GM12878 (cell line): ENCODE measurements around the gene JAML. TPM values are rescaled to one million over a fixed set of nuclear protein-coding genes. Genes with fewer than 3 reads are reported as not detected.

Source experiments
- ATAC-seq: fragments of 200-7000 bp; cut with Tn5 transposase; 3 replicates; pipeline ENCODE4 v1.9.1; 2020; ENCODE audit warnings: mild to moderate bottlenecking, moderate library complexity
- BruUV-seq: library from RNA; stranded (reverse); fragments of 400-500 nt; replicated peaks from 2 replicates; lab custom pipeline; 2021; lab: Mats Ljungman, UMichigan
- CTCF ChIA-PET: fragments of 300-600 bp; sonication (Branson Sonifier 250); formaldehyde crosslinking; extraction: SDS; loops from one replicate; lab custom pipeline; 2021; ENCODE audit warnings: inconsistent platforms; lab: Yijun Ruan, JAX
- POLR2A ChIA-PET: fragments of 350-600 bp; formaldehyde crosslinking; extraction: SDS; loops from one replicate; lab custom pipeline; 2021; ENCODE audit warnings: inconsistent platforms; lab: Charles Lee
- RAD21 ChIA-PET: fragments of 300-600 bp; sonication (Branson Sonifier 250); formaldehyde crosslinking; loops from one replicate; lab custom pipeline; 2023; ENCODE audit warnings: antibody characterized with exemption; ENCODE audit not compliant: unreplicated experiment; lab: Charles Lee
- SMC1A ChIA-PET: fragments of 300-600 bp; sonication (Branson Sonifier 250); formaldehyde crosslinking; loops from one replicate; lab custom pipeline; 2023; ENCODE audit not compliant: unreplicated experiment, uncharacterized antibody; lab: Charles Lee
- DNase-seq: peaks from one replicate; pipeline ENCODE4 v3.0.0-alpha.2; 2011; ENCODE audit warnings: low read depth, low spot score
- FAIRE-seq: peaks from 3 replicates; lab custom pipeline; 2011; peaks lifted over from hg19 to GRCh38; lab: Jason Lieb, UNC
- H2AFZ ChIP-seq: 2 replicates; pipeline ENCODE4 v1.6.0; 2011; ENCODE audit warnings: low read depth, low read length, control low read depth; ENCODE audit not compliant: control insufficient read depth
- H3K27ac ChIP-seq: 2 replicates; pipeline ENCODE4 v1.5.1; 2011; ENCODE audit warnings: control low read depth; ENCODE audit not compliant: control insufficient read depth, insufficient read depth
- H3K27me3 ChIP-seq, 2 experiments: replicated peaks in 1 of 2; 2 replicates each; pipeline versions ENCODE4 v1.6.0 to v1.6.1; 2011; ENCODE audit warnings: low read length in 1 of 2; ENCODE audit not compliant: control insufficient read depth in 2 of 2, insufficient read depth in 2 of 2
- H3K36me3 ChIP-seq, 2 experiments: 2 replicates each; pipeline ENCODE4 v1.5.1; 2011; ENCODE audit warnings: low read length in 1 of 2; ENCODE audit not compliant: control insufficient read depth in 2 of 2, insufficient read depth in 2 of 2
- H3K4me1 ChIP-seq: 2 replicates; pipeline ENCODE4 v1.6.1; 2011; ENCODE audit warnings: mild to moderate bottlenecking, low read length, moderate library complexity, mixed read lengths; ENCODE audit not compliant: control insufficient read depth, insufficient read depth
- H3K4me2 ChIP-seq: 2 replicates; pipeline ENCODE4 v1.6.0; 2011; ENCODE audit warnings: control low read depth; ENCODE audit not compliant: control insufficient read depth, insufficient read depth
- H3K4me3 ChIP-seq: fragments of 200-600 bp; sonication (generic); 2 replicates; pipeline ENCODE4 v1.5.1; 2016
- H3K79me2 ChIP-seq: 2 replicates; pipeline ENCODE4 v1.6.0; 2011; ENCODE audit warnings: low read length; ENCODE audit not compliant: control insufficient read depth, insufficient read depth
- H3K9ac ChIP-seq: 2 replicates; pipeline ENCODE4 v1.8.0; 2011; ENCODE audit warnings: low read length, control low read depth, mixed read lengths; ENCODE audit not compliant: control insufficient read depth, insufficient read depth
- H3K9me3 ChIP-seq: replicated peaks from 3 replicates; pipeline ENCODE4 v1.5.1; 2011; ENCODE audit warnings: mild to moderate bottlenecking, low read length; ENCODE audit not compliant: control insufficient read depth, insufficient read depth
- H4K20me1 ChIP-seq: 2 replicates; pipeline ENCODE4 v1.6.0; 2011; ENCODE audit not compliant: control insufficient read depth, insufficient read depth
- CBX5 ChIP-seq: sonication (generic); IDR thresholded peaks from 2 replicates; pipeline ENCODE4 v1.6.1; 2016; ENCODE audit warnings: low read depth, moderate library complexity, mild to moderate bottlenecking, inconsistent platforms
- CTCF ChIP-seq, 3 experiments: IDR thresholded peaks in 2 of 3; conservative IDR thresholded peaks in 1 of 3; 2 replicates each; pipeline ENCODE4 v1.5.1; 2011; ENCODE audit warnings: low read depth in 3 of 3, low read length in 3 of 3, mild to moderate bottlenecking in 3 of 3, control low read depth in 2 of 3, moderate library complexity in 2 of 3, inconsistent platforms in 1 of 3, mixed read lengths in 1 of 3; ENCODE audit not compliant: control insufficient read depth in 2 of 3, insufficient read depth in 1 of 3; ENCODE audit errors: extremely low read depth in 1 of 3
- HDGF ChIP-seq: fragments of 450-650 bp; IDR thresholded peaks from 2 replicates; pipeline ENCODE4 v1.6.1; 2016; ENCODE audit warnings: antibody characterized with exemption
- MEF2A ChIP-seq: IDR thresholded peaks from 2 replicates; pipeline ENCODE4 v1.6.1; 2011; ENCODE audit warnings: low read depth, mild to moderate bottlenecking, low read length, moderate library complexity; ENCODE audit not compliant: insufficient read depth
- NKRF ChIP-seq: fragments of 450-650 bp; conservative IDR thresholded peaks from 2 replicates; pipeline ENCODE4 v1.6.1; 2017; ENCODE audit warnings: mild to moderate bottlenecking, moderate library complexity
- SMAD5 ChIP-seq: IDR thresholded peaks from 2 replicates; pipeline ENCODE4 v1.6.1; 2016; ENCODE audit warnings: antibody characterized with exemption, low read depth
- SUZ12 ChIP-seq: fragments of 200-600 bp; sonication (generic); IDR thresholded peaks from one replicate; pipeline ENCODE4 v1.6.1; 2018; ENCODE audit warnings: antibody characterized with exemption, mild to moderate bottlenecking; ENCODE audit not compliant: unreplicated experiment
- YY1 ChIP-seq: IDR thresholded peaks from 2 replicates; pipeline ENCODE4 v1.6.1; 2011; ENCODE audit warnings: low read depth, mild to moderate bottlenecking, low read length
- ZBTB40 ChIP-seq: fragments of 450-650 bp; IDR thresholded peaks from 2 replicates; pipeline ENCODE4 v1.6.1; 2016; ENCODE audit warnings: mild to moderate bottlenecking, moderate library complexity, borderline replicate concordance
- ZNF207 ChIP-seq: fragments of 450-650 bp; IDR thresholded peaks from 2 replicates; pipeline ENCODE4 v1.6.1; 2014; ENCODE audit warnings: antibody characterized with exemption, mild to moderate bottlenecking, borderline replicate concordance
- ZNF622 ChIP-seq: fragments of 450-650 bp; IDR thresholded peaks from 2 replicates; pipeline ENCODE4 v1.6.1; 2017; ENCODE audit warnings: mild to moderate bottlenecking, inconsistent platforms
- WGBS: methylation state at CpG from one replicate; pipeline ENCODE4 v1.1.6; 2016; ENCODE audit warnings: low lambda C conversion rate; ENCODE audit not compliant: insufficient replicate concordance, insufficient coverage; ENCODE audit errors: missing lambda C conversion rate; 5-methylcytosine and 5-hydroxymethylcytosine counted together
- in situ Hi-C: fragments of 300-500 bp; cut with MboI; formaldehyde crosslinking; loops from 9 replicates; pipeline ENCODE4 v1.14.3; 2018; ENCODE audit warnings: mixed read lengths
- intact Hi-C: fragments of 100-400 bp; cut with micrococcal nuclease; formaldehyde crosslinking; loops from one replicate; pipeline ENCODE4 v1.14.2; 2022; ENCODE audit not compliant: unreplicated experiment
- polyA plus RNA-seq, 11 experiments: library from polyadenylated mRNA; depleted of rRNA in 4 of 11; unstranded in 6 of 11; stranded (reverse) in 5 of 11; fragments of >200 nt; fragmentation: Nextera tagmentation in 4 of 11; fragmentation: Illumina TruSeq in 1 of 11; extraction: Ambion mirVana in 4 of 11; extraction: Trizol in 1 of 11; gene quantifications; 1 replicate in 1 of 11; 2 replicates in 10 of 11; pipeline versions ENCODE4 v1.2.1 to v1.2.3, GENCODE V29; 2011 to 2016; ENCODE audit warnings: inconsistent platforms in 2 of 11, missing spikeins in 2 of 11, low read depth in 1 of 11
- total RNA-seq, 4 experiments: library from RNA; depleted of rRNA in 3 of 4; stranded (reverse); fragments of >200 nt in 3 of 4; fragmentation: Illumina TruSeq in 1 of 4; extraction: Trizol in 1 of 4; gene quantifications; 2 replicates each; pipeline versions ENCODE4 v1.2.1 to v1.2.3, GENCODE V29; 2013 to 2021

Gene JAML
- total and polyA plus RNA-seq, 10 of the 15 experiments (the other 5 are each of a cell fraction or from before 2014, with no cell fraction given), result 0.60 to 8.1 (median 3.5) TPM

- no peak for TF ChIP-seq CTCF (IDR thresholded peaks at IDR 0.05 in 2 of 3, conservative IDR thresholded peaks at IDR 0.05 in 1 of 3; ENCODE audit: control insufficient read depth in 2 of 3, extremely low read depth in 1 of 3, insufficient read depth in 1 of 3, low read depth in 3 of 3, low read length in 3 of 3)
- TF ChIP-seq CBX5, result no peak
Observed at GRCh38 chr11:118168316-118168715, 56.5 kb downstream of the JAML start (continued).

- RAD21 ChIA-PET, result interaction anchor here (1.1 kb wide), 1 partner anchor 31 kb away, joined by 3 read pairs; no protein-coding TSS in a partner anchor
- POLR2A ChIA-PET, result no interaction called here
- in situ Hi-C loops, result no loop called here
- TF ChIP-seq YY1 (no peak), CTCF (IDR thresholded peaks at IDR 0.05 in 2 of 3, conservative IDR thresholded peaks at IDR 0.05 in 1 of 3; ENCODE audit: control insufficient read depth in 2 of 3, extremely low read depth in 1 of 3, insufficient read depth in 1 of 3, low read depth in 3 of 3, low read length in 3 of 3) (no peak), ZBTB40 (no peak), HDGF (no peak), SUZ12 (no peak), NKRF (no peak), MEF2A (no peak), ZNF622 (no peak), ZNF207 (no peak), SMAD5 (no peak)
Observed at GRCh38 chr11:118167906-118168305, 56.9 kb downstream of the JAML start.

More at GRCh38 chr11:118167906-118168305, 56.9 kb downstream of the JAML start:
- ATAC-seq, result no peak
- no peak overlapping the region for H3K4me2 ChIP-seq
- intact Hi-C loops, result no loop called here
- no peaks in the 10 kb centered on the region for H3K9me3 ChIP-seq
- BruUV-seq, result no TSS peak
- H3K4me3 ChIP-seq, result no peak overlapping the region
- no peaks in the 10 kb centered on the region for H3K4me1 ChIP-seq
- H3K36me3 ChIP-seq, result no peaks in the 10 kb centered on the region
- 64% methylated on average over 12 of the region's 12 CpGs for WGBS
- ChIA-PET SMC1A (interaction anchor here (1.2 kb wide), 1 partner anchor 18 kb away, joined by 3 read pairs; no protein-coding TSS in a partner anchor), CTCF (interaction anchor here (0.9 to 1.3 kb wide), 3 partner anchors 11 to 360 kb away, joined by 3 read pairs; no protein-coding TSS in a partner anchor)
- H2AFZ ChIP-seq, result no peak overlapping the region
- H3K27me3 ChIP-seq, result peaks cover 1 to 3% of the 10 kb centered on the region in 2 experiments; a peak in 3 of 4 replicates
- no peak for FAIRE-seq
- DNase-seq, result no peak
- H3K9ac ChIP-seq, result no peak overlapping the region
- no peaks in the 10 kb centered on the region for H3K79me2 ChIP-seq
- no peak overlapping the region for H3K27ac ChIP-seq
- H4K20me1 ChIP-seq, result no peaks in the 10 kb centered on the region
